Mucosa of stomach (tissue), 1 donor: ENCODE results near the gene MGME1.

ENCODE experiments used
- H3K27me3 ChIP-seq: one replicate; pipeline ENCODE4 v1.7.0; 2013; ENCODE audit warnings: mild to moderate bottlenecking, low read length; ENCODE audit not compliant: control insufficient read depth, insufficient read depth
- H3K36me3 ChIP-seq: one replicate; pipeline ENCODE4 v1.7.0; 2013; ENCODE audit warnings: low read length; ENCODE audit not compliant: control insufficient read depth, insufficient read depth
- H3K4me1 ChIP-seq: one replicate; pipeline ENCODE4 v1.7.0; 2013; ENCODE audit warnings: mild to moderate bottlenecking, low read length; ENCODE audit not compliant: control insufficient read depth, insufficient read depth
- H3K4me3 ChIP-seq: one replicate; pipeline ENCODE4 v1.7.0; 2013; ENCODE audit warnings: low read length
- H3K9ac ChIP-seq: one replicate; pipeline ENCODE4 v1.7.0; 2013; ENCODE audit warnings: mild to moderate bottlenecking, low read length, moderate library complexity
- H3K9me3 ChIP-seq: one replicate; pipeline ENCODE4 v1.7.0; 2013; ENCODE audit warnings: mild to moderate bottlenecking, low read length, moderate library complexity; ENCODE audit not compliant: control insufficient read depth
- donor health status: Pancreatic carcinoma.

Gene MGME1

GRCh38 chr20:17943343-17943742, 25.5 kb upstream of the MGME1 start:
- peaks cover 11% of the 10 kb centered on the region for H3K4me1 ChIP-seq
- H3K27me3 ChIP-seq, result no peaks in the 10 kb centered on the region
- H3K4me3 ChIP-seq, result no peak overlapping the region
- peaks cover 6% of the 10 kb centered on the region for H3K36me3 ChIP-seq
- H3K9me3 ChIP-seq, result no peaks in the 10 kb centered on the region
- no peak overlapping the region for H3K9ac ChIP-seq

GRCh38 chr20:17944854-17945474, 23.9 kb upstream of the MGME1 start:
- Histone ChIP-seq H3K4me3 (no peak overlapping the region), H3K9me3 (no peaks in the 10 kb centered on the region), H3K27me3 (no peaks in the 10 kb centered on the region), H3K36me3 (peaks cover 12% of the 10 kb centered on the region), H3K9ac (no peak overlapping the region), H3K4me1 (no peaks in the 10 kb centered on the region)

- Histone ChIP-seq H3K27me3 (no peaks in the 10 kb centered on the region), H3K9me3 (no peaks in the 10 kb centered on the region), H3K36me3 (peaks cover 13% of the 10 kb centered on the region)
Observed at GRCh38 chr20:17946040-17946439, 22.8 kb upstream of the MGME1 start.

GRCh38 chr20:17946572-17947473, 22.0 kb upstream of the MGME1 start:
- Histone ChIP-seq H3K4me1 (no peaks in the 10 kb centered on the region), H3K4me3 (no peak overlapping the region), H3K27me3 (no peaks in the 10 kb centered on the region), H3K9me3 (no peaks in the 10 kb centered on the region), H3K36me3 (peaks cover 13% of the 10 kb centered on the region), H3K9ac (no peak overlapping the region)

More at GRCh38 chr20:17946040-17946439, 22.8 kb upstream of the MGME1 start:
- Histone ChIP-seq H3K4me3 (no peak overlapping the region), H3K4me1 (no peaks in the 10 kb centered on the region), H3K9ac (no peak overlapping the region)

- peaks cover 13% of the 10 kb centered on the region for H3K36me3 ChIP-seq
Observed at GRCh38 chr20:17947474-17947815, 21.4 kb upstream of the MGME1 start.

GRCh38 chr20:17948442-17948841, 20.4 kb upstream of the MGME1 start:
- H3K4me3 ChIP-seq, result no peak overlapping the region
- H3K36me3 ChIP-seq, result peaks cover 17% of the 10 kb centered on the region
- H3K9me3 ChIP-seq, result no peaks in the 10 kb centered on the region
- H3K4me1 ChIP-seq, result no peaks in the 10 kb centered on the region
- no peaks in the 10 kb centered on the region for H3K27me3 ChIP-seq
- no peak overlapping the region for H3K9ac ChIP-seq

More at GRCh38 chr20:17947474-17947815, 21.4 kb upstream of the MGME1 start:
- Histone ChIP-seq H3K4me3 (no peak overlapping the region), H3K27me3 (no peaks in the 10 kb centered on the region), H3K9me3 (no peaks in the 10 kb centered on the region), H3K9ac (no peak overlapping the region), H3K4me1 (no peaks in the 10 kb centered on the region)

- Histone ChIP-seq H3K36me3 (peaks cover 28% of the 10 kb centered on the region), H3K4me1 (peaks cover 5% of the 10 kb centered on the region), H3K9me3 (no peaks in the 10 kb centered on the region), H3K27me3 (no peaks in the 10 kb centered on the region), H3K9ac (no peak overlapping the region), H3K4me3 (no peak overlapping the region)
Observed at GRCh38 chr20:17949899-17950298, 18.9 kb upstream of the MGME1 start.

- Histone ChIP-seq H3K9ac (no peak overlapping the region), H3K4me3 (no peak overlapping the region), H3K36me3 (peaks cover 28% of the 10 kb centered on the region), H3K4me1 (peaks cover 13% of the 10 kb centered on the region), H3K9me3 (no peaks in the 10 kb centered on the region), H3K27me3 (no peaks in the 10 kb centered on the region)
Observed at GRCh38 chr20:17950670-17951069, 18.1 kb upstream of the MGME1 start.

- peaks cover 28% of the 10 kb centered on the region for H3K36me3 ChIP-seq
- peaks cover 14% of the 10 kb centered on the region for H3K4me1 ChIP-seq
- no peaks in the 10 kb centered on the region for H3K27me3 ChIP-seq
- H3K9ac ChIP-seq, result no peak overlapping the region
- H3K9me3 ChIP-seq, result no peaks in the 10 kb centered on the region
- H3K4me3 ChIP-seq, result no peak overlapping the region
Observed at GRCh38 chr20:17951323-17951722, 17.5 kb upstream of the MGME1 start.

- Histone ChIP-seq H3K9ac (no peak overlapping the region), H3K9me3 (no peaks in the 10 kb centered on the region), H3K27me3 (no peaks in the 10 kb centered on the region), H3K36me3 (peaks cover 22% of the 10 kb centered on the region), H3K4me3 (no peak overlapping the region), H3K4me1 (peaks cover 21% of the 10 kb centered on the region)
Observed at GRCh38 chr20:17952692-17953684, 15.8 kb upstream of the MGME1 start.

GRCh38 chr20:17953935-17954334, 14.9 kb upstream of the MGME1 start:
- Histone ChIP-seq H3K27me3 (no peaks in the 10 kb centered on the region), H3K9ac (no peak overlapping the region), H3K4me1 (peaks cover 28% of the 10 kb centered on the region), H3K36me3 (peaks cover 22% of the 10 kb centered on the region), H3K9me3 (no peaks in the 10 kb centered on the region), H3K4me3 (no peak overlapping the region)
